ENCODE results near the gene KRTAP2-2.
"Not testable (repeated sequence)": the region's sequence is repeated elsewhere in the genome, so short reads cannot be mapped to it uniquely, and the experiment has no call there.

The KRTAP2-2 gene

GRCh38 chr17:41058741-41059140 lies 3.7 kb upstream of the KRTAP2-2 start:
- no peak overlapping the region for H3K4me3 ChIP-seq (ENCODE audit: low read depth, low read length, poor library complexity, severe bottlenecking)
- no peaks in the 10 kb centered on the region for H3K79me2 ChIP-seq (ENCODE audit: insufficient read depth, low read length)
- H4K20me1 ChIP-seq (ENCODE audit: insufficient read depth, low read length) = no peaks in the 10 kb centered on the region
- no peak overlapping the region for H3K4me2 ChIP-seq (ENCODE audit: low read length)
- H3K4me1 ChIP-seq (ENCODE audit: insufficient read depth, low read length, severe bottlenecking) = no peaks in the 10 kb centered on the region
- H3K9me3 ChIP-seq (ENCODE audit: low read length) = no peaks in the 10 kb centered on the region
- no peak for TF ChIP-seq CTCF (IDR thresholded peaks at IDR 0.05; ENCODE audit: low read length)
- no peak for TF ChIP-seq EZH2 (IDR thresholded peaks at IDR 0.05; ENCODE audit: borderline replicate concordance, low read length)
- no peak overlapping the region for H2AFZ ChIP-seq (ENCODE audit: low read length)
- no peak overlapping the region for H3K9ac ChIP-seq (ENCODE audit: low read length)
- no peak overlapping the region for H3K27ac ChIP-seq (ENCODE audit: low read depth, low read length, poor library complexity, severe bottlenecking)
- no peaks in the 10 kb centered on the region for H3K36me3 ChIP-seq (ENCODE audit: insufficient read depth, low read length)
- no peaks in the 10 kb centered on the region for H3F3A ChIP-seq (ENCODE audit: insufficient read depth, low read length)
- H3K27me3 ChIP-seq (ENCODE audit: insufficient read depth, low read length) = 0 out of 2 replicates have a peak, but pooled peaks cover 3% of the 10 kb centered on the region
- no peaks in the 10 kb centered on the region for H3K9me2 ChIP-seq (ENCODE audit: low read depth, low read length)

- Histone ChIP-seq H3K4me3 (ENCODE audit: low read depth, low read length, poor library complexity, severe bottlenecking) (no peak overlapping the region), H3K9me3 (ENCODE audit: low read length) (0 out of 2 replicates have a peak, but pooled peaks cover 2% of the 10 kb centered on the region), H4K20me1 (ENCODE audit: insufficient read depth, low read length) (no peaks in the 10 kb centered on the region), H3K27me3 (ENCODE audit: insufficient read depth, low read length) (0 out of 2 replicates have a peak, but pooled peaks cover 3% of the 10 kb centered on the region), H3K4me1 (ENCODE audit: insufficient read depth, low read length, severe bottlenecking) (no peaks in the 10 kb centered on the region), H2AFZ (ENCODE audit: low read length) (no peak overlapping the region), H3K9ac (ENCODE audit: low read length) (no peak overlapping the region), H3K4me2 (ENCODE audit: low read length) (no peak overlapping the region), H3K79me2 (ENCODE audit: insufficient read depth, low read length) (no peaks in the 10 kb centered on the region), H3F3A (ENCODE audit: insufficient read depth, low read length) (no peaks in the 10 kb centered on the region), H3K9me2 (ENCODE audit: low read depth, low read length) (no peaks in the 10 kb centered on the region), H3K27ac (ENCODE audit: low read depth, low read length, poor library complexity, severe bottlenecking) (no peak overlapping the region), H3K36me3 (ENCODE audit: insufficient read depth, low read length) (no peaks in the 10 kb centered on the region)
- TF ChIP-seq CTCF (IDR thresholded peaks at IDR 0.05; ENCODE audit: low read length) (no peak), EZH2 (IDR thresholded peaks at IDR 0.05; ENCODE audit: borderline replicate concordance, low read length) (no peak)
Observed at GRCh38 chr17:41057547-41057946, 2.5 kb upstream of the KRTAP2-2 start.

DNA sequence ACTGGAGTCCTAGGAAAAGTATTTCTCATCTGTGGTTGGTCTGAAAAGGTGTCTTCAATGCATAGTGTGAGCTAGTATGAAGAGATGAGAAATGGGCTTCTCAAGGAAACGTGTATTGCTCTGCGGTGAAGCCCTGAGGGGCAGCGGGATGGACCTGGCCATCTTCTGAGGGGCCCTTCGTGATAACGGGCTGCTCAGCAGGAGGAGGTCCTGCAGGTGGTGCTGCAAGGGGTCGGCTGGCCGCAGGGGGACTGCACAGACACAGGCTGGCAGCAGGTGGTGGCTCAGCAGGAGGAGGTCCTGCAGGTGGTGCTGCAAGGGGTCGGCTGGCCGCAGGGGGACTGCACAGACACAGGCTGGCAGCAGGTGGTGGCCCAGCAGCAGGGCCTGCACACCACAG lies 474 bp downstream of the KRTAP2-2 start:
- not testable (repeated sequence) for H3K79me2 ChIP-seq (ENCODE audit: insufficient read depth, low read length); H3K4me1 ChIP-seq (ENCODE audit: insufficient read depth, low read length, severe bottlenecking); H3F3A ChIP-seq (ENCODE audit: insufficient read depth, low read length); H4K20me1 ChIP-seq (ENCODE audit: insufficient read depth, low read length); H3K36me3 ChIP-seq (ENCODE audit: insufficient read depth, low read length); H3K27ac ChIP-seq (ENCODE audit: low read depth, low read length, poor library complexity, severe bottlenecking); H3K27me3 ChIP-seq (ENCODE audit: insufficient read depth, low read length); H2AFZ ChIP-seq (ENCODE audit: low read length); H3K4me2 ChIP-seq (ENCODE audit: low read length); H3K9me2 ChIP-seq (ENCODE audit: low read depth, low read length); H3K9ac ChIP-seq (ENCODE audit: low read length); H3K4me3 ChIP-seq (ENCODE audit: low read depth, low read length, poor library complexity, severe bottlenecking); H3K9me3 ChIP-seq (ENCODE audit: low read length)

GRCh38 chr17:41054025-41054424 lies 1.0 kb downstream of the KRTAP2-2 start:
- Histone ChIP-seq H3K4me1 (ENCODE audit: insufficient read depth, low read length, severe bottlenecking) (no peaks in the 10 kb centered on the region), H3K9me3 (ENCODE audit: low read length) (0 out of 2 replicates have a peak, but pooled peaks cover 2% of the 10 kb centered on the region)

More at GRCh38 chr17:41054025-41054424, 1.0 kb downstream of the KRTAP2-2 start:
- Histone ChIP-seq H3F3A (ENCODE audit: insufficient read depth, low read length) (no peaks in the 10 kb centered on the region), H3K9ac (ENCODE audit: low read length) (no peak overlapping the region), H4K20me1 (ENCODE audit: insufficient read depth, low read length) (no peaks in the 10 kb centered on the region), H3K4me3 (ENCODE audit: low read depth, low read length, poor library complexity, severe bottlenecking) (no peak overlapping the region), H3K9me2 (ENCODE audit: low read depth, low read length) (no peaks in the 10 kb centered on the region), H3K36me3 (ENCODE audit: insufficient read depth, low read length) (no peaks in the 10 kb centered on the region), H3K27me3 (ENCODE audit: insufficient read depth, low read length) (0 out of 2 replicates have a peak, but pooled peaks cover 3% of the 10 kb centered on the region), H3K79me2 (ENCODE audit: insufficient read depth, low read length) (no peaks in the 10 kb centered on the region), H2AFZ (ENCODE audit: low read length) (no peak overlapping the region), H3K27ac (ENCODE audit: low read depth, low read length, poor library complexity, severe bottlenecking) (no peak overlapping the region), H3K4me2 (ENCODE audit: low read length) (no peak overlapping the region)
- no peak for TF ChIP-seq EZH2 (IDR thresholded peaks at IDR 0.05; ENCODE audit: borderline replicate concordance, low read length)
- TF ChIP-seq CTCF (IDR thresholded peaks at IDR 0.05; ENCODE audit: low read length) = no peak
